ENCODE measurements around the gene ESYT2. TPM values are rescaled to one million over a fixed set of nuclear protein-coding genes. Genes with fewer than 3 reads are reported as not detected.
"Not testable (repeated sequence)": the region's sequence is repeated elsewhere in the genome, so short reads cannot be mapped to it uniquely, and the experiment has no call there.

ESYT2 gene
- total RNA-seq, 4 donors from 2014 or later = 209 to 286 (median 230) TPM

DNA sequence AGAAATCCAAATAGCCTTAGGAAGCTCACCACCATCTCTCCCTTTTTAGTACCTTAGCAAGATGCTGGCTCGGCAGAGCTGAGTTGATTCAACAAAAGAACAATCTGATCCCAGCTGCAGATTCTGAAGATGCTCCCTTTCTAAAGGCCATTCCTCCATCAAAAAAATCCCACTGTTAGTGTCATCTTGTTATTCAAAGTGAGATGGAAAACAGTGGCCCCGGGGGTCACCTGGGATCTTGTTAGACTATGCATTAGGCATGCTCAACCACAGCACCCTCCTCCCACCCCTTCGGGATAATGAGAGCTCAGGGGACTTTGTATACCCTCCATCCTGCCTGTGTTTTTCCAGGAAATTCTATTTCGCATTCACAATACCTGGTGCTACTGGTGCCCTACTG, 127.1 kb downstream of the ESYT2 start:
- no peaks in the 10 kb centered on the region for H3K27me3 ChIP-seq
- peaks cover 0 to 6% of the 10 kb centered on the region in 2 donors for H3K36me3 ChIP-seq
- H3K4me1 ChIP-seq = peaks cover 0 to 22% (median 6%) of the 10 kb centered on the region in 3 donors
- no peak for ATAC-seq
- no peak for TF ChIP-seq EP300 (IDR thresholded peaks at IDR 0.05)
- no peak for TF ChIP-seq POLR2A (IDR thresholded peaks at IDR 0.05)
- no peak for TF ChIP-seq POLR2AphosphoS5 (IDR thresholded peaks at IDR 0.05)
- TF ChIP-seq, protein P1, sequence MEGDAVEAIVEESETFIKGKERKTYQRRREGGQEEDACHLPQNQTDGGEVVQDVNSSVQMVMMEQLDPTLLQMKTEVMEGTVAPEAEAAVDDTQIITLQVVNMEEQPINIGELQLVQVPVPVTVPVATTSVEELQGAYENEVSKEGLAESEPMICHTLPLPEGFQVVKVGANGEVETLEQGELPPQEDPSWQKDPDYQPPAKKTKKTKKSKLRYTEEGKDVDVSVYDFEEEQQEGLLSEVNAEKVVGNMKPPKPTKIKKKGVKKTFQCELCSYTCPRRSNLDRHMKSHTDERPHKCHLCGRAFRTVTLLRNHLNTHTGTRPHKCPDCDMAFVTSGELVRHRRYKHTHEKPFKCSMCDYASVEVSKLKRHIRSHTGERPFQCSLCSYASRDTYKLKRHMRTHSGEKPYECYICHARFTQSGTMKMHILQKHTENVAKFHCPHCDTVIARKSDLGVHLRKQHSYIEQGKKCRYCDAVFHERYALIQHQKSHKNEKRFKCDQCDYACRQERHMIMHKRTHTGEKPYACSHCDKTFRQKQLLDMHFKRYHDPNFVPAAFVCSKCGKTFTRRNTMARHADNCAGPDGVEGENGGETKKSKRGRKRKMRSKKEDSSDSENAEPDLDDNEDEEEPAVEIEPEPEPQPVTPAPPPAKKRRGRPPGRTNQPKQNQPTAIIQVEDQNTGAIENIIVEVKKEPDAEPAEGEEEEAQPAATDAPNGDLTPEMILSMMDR (IDR thresholded peaks at IDR 0.05) = no peak
- no peak overlapping the region for H3K27ac ChIP-seq
- 40 to 72% methylated on average over 2 to 4 of the region's 4 CpGs for WGBS, 2 donors (ENCODE audit: low coverage in 1 of 2)
- no peak overlapping the region for H3K4me3 ChIP-seq
- H3K9me3 ChIP-seq = no peaks in the 10 kb centered on the region

DNA sequence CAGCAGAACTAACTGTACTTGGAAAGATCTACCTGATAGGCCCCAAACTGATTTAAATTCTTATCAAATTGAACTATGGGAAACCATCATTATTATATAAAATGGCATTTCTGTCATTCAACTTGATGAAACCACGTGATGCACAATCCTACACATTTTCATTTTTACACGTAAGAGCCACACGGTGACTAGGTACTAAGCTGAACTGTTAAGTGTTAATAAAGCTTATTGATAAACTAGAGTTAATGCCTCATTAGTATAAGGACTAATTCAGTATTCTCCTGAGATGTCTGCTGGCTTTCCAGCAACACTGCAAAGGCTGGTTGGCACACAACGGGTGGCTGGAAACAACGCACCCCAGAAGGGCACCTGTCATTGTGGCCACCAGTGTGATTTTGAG, 129.3 kb downstream of the ESYT2 start:
- Histone ChIP-seq H3K9me3 (no peaks in the 10 kb centered on the region), H3K4me1 (peaks cover 0 to 19% (median 10%) of the 10 kb centered on the region in 3 donors), H3K27ac (no peak overlapping the region), H3K27me3 (no peaks in the 10 kb centered on the region), H3K4me3 (no peak overlapping the region), H3K36me3 (peaks cover 0 to 6% of the 10 kb centered on the region in 2 donors)
- 89 to 92% methylated on average over 5 of the region's 5 CpGs for WGBS, 2 donors (ENCODE audit: low coverage in 1 of 2)
- no peak for ATAC-seq
- no peak for TF ChIP-seq POLR2AphosphoS5 (IDR thresholded peaks at IDR 0.05)
- no peak for TF ChIP-seq EP300 (IDR thresholded peaks at IDR 0.05)
- no peak for TF ChIP-seq POLR2A (IDR thresholded peaks at IDR 0.05)
- TF ChIP-seq, protein P1 (IDR thresholded peaks at IDR 0.05) = no peak

DNA sequence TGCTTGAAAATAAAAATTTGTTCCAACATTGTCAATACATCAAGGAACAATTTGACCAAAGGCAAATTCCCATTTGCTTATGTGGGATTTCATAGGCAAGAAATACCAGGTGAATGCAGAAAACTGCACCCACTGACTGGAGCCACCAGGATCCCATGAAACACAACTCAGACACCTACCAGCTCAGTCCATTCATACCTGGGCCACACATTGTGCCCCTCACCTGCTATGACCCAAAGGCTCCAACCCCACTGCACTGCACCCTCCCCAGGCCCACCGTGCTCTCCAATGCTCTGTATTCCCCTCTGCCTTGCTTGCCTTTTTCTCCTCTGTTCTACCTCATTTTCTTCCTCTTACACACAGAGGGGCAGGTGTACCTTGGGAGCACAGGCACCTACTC, 130.0 kb downstream of the ESYT2 start:
- H3K36me3 ChIP-seq = peaks cover 0 to 6% of the 10 kb centered on the region in 2 donors
- ATAC-seq = no peak
- no peak overlapping the region for H3K27ac ChIP-seq
- H3K27me3 ChIP-seq = no peaks in the 10 kb centered on the region
- TF ChIP-seq POLR2AphosphoS5 (IDR thresholded peaks at IDR 0.05) (no peak), EP300 (IDR thresholded peaks at IDR 0.05) (no peak), POLR2A (IDR thresholded peaks at IDR 0.05) (no peak)
- TF ChIP-seq, protein P1 (IDR thresholded peaks at IDR 0.05) = no peak
- peaks cover 0 to 19% (median 10%) of the 10 kb centered on the region in 3 donors for H3K4me1 ChIP-seq
- no peak overlapping the region for H3K4me3 ChIP-seq
- 0 to 63% methylated on average over 1 of the region's 1 CpG for WGBS, 2 donors (ENCODE audit: low coverage in 1 of 2)
- H3K9me3 ChIP-seq = no peaks in the 10 kb centered on the region

DNA sequence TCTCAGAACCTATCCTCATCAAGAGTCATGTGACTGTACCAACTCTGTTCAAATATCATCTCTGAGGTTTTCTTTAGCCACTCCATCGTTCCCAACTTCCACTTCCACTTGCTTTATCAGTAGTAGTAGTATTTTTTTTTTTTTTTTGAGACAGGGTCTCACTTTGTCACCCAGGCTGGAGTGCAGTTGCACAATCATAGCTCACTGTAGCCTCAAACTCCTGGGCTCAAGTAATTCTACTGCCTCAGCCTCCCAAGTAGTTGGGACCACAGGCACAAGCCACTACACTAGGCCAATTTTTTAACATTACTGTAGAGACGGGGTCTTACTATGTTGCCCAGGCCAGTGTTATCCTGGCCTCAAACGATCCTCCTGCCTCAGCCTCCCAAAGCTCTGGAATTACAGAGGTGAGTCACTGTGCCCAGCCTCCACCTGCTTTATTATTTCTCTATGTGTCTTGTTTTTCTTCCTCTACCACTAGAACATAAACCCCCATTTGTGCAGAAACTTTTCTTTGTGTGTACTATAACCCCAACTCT, 130.6 kb downstream of the ESYT2 start:
- Histone ChIP-seq H3K4me3 (no peak overlapping the region), H3K9me3 (no peaks in the 10 kb centered on the region), H3K4me1 (peaks cover 0 to 13% (median 4%) of the 10 kb centered on the region in 3 donors), H3K27me3 (no peaks in the 10 kb centered on the region), H3K36me3 (peaks cover 0 to 6% of the 10 kb centered on the region in 2 donors), H3K27ac (no peak overlapping the region)
- WGBS, 2 donors (ENCODE audit: low coverage in 1 of 2) = 50 to 82% methylated on average over 1 to 3 of the region's 3 CpGs
- TF ChIP-seq POLR2A (IDR thresholded peaks at IDR 0.05) = no peak
- TF ChIP-seq POLR2AphosphoS5 (IDR thresholded peaks at IDR 0.05) = no peak
- no peak for TF ChIP-seq EP300 (IDR thresholded peaks at IDR 0.05)
- TF ChIP-seq, protein P1 (IDR thresholded peaks at IDR 0.05) = no peak
- no peak for ATAC-seq

DNA sequence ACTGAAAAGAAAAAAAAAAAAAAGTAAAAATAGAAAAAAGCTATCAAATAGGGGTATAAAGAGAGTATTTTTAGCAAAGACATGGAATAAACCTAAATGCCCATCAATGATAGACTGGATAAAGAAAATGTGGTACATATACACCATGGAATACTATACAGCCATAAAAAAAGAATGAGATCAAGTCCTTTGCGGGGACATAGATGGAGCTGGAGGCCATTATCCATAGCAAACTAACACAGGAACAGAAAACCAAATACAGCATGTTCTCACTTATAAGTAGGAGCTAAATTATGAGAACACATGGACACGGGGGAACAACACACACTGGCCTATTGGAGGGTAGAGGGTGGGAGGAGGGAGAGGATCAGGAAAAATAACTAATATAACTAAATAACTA, 131.7 kb downstream of the ESYT2 start:
- H3K27me3 ChIP-seq = not testable (repeated sequence)
- 84 to 95% methylated on average over 2 of the region's 2 CpGs for WGBS, 2 donors (ENCODE audit: low coverage in 1 of 2)

More for the DNA sequence above, 131.7 kb downstream of the ESYT2 start:
- H3K4me3 ChIP-seq, ATAC-seq, H3K4me1 ChIP-seq, H3K9me3 ChIP-seq, H3K27ac ChIP-seq, H3K36me3 ChIP-seq: not testable (repeated sequence)
